H9 (cell line): ENCODE measurements around the gene GSG1L. TPM values are rescaled to one million over a fixed set of nuclear protein-coding genes. Genes with fewer than 3 reads are reported as not detected.

Experiments used
- DNase-seq: peaks from one replicate; pipeline ENCODE4 v3.0.0-alpha.2; 2017
- H2AFZ ChIP-seq: one replicate; pipeline ENCODE4 v1.6.1; 2013; ENCODE audit warnings: mild to moderate bottlenecking, low read length, control low read depth, moderate library complexity
- H2AK5ac ChIP-seq: 2 replicates; pipeline ENCODE4 v1.6.1; 2013; ENCODE audit warnings: low read length, control low read depth, mixed read lengths; ENCODE audit not compliant: insufficient read length
- H2BK120ac ChIP-seq: one replicate; pipeline ENCODE4 v1.6.1; 2013; ENCODE audit warnings: low read depth, mild to moderate bottlenecking, low read length, control low read depth, inconsistent platforms; ENCODE audit not compliant: poor library complexity, severe bottlenecking
- H2BK12ac ChIP-seq: 2 replicates; pipeline ENCODE4 v1.6.1; 2013; ENCODE audit warnings: low read length, control low read depth, mixed read lengths, low read depth; ENCODE audit not compliant: insufficient read length
- H2BK15ac ChIP-seq: 2 replicates; pipeline ENCODE4 v1.6.1; 2013; ENCODE audit warnings: low read depth, low read length, control low read depth
- H2BK20ac ChIP-seq: one replicate; pipeline ENCODE4 v1.6.1; 2013; ENCODE audit warnings: low read depth, mild to moderate bottlenecking, low read length, control low read depth, inconsistent platforms; ENCODE audit not compliant: poor library complexity, severe bottlenecking
- H2BK5ac ChIP-seq: 2 replicates; pipeline ENCODE4 v1.6.1; 2013; ENCODE audit warnings: low read length, control low read depth, mixed read lengths; ENCODE audit not compliant: insufficient read length
- H3K14ac ChIP-seq: 2 replicates; pipeline ENCODE4 v1.6.1; 2013; ENCODE audit warnings: low read length, control low read depth; ENCODE audit not compliant: insufficient read depth
- H3K18ac ChIP-seq: 2 replicates; pipeline ENCODE4 v1.6.1; 2013; ENCODE audit warnings: low read depth, mild to moderate bottlenecking, mixed read lengths, low read length, control low read depth; ENCODE audit not compliant: insufficient read length
- H3K23ac ChIP-seq: 2 replicates; pipeline ENCODE4 v1.6.1; 2013; ENCODE audit warnings: low read length, control low read depth, mixed read lengths, low read depth; ENCODE audit not compliant: insufficient read length
- H3K23me2 ChIP-seq: 2 replicates; pipeline ENCODE4 v1.6.1; 2013; ENCODE audit warnings: low read depth, mild to moderate bottlenecking, mixed read lengths, low read length, control low read depth; ENCODE audit not compliant: insufficient read length, poor library complexity, severe bottlenecking
- H3K27ac ChIP-seq: 2 replicates; pipeline ENCODE4 v1.5.1; 2013; ENCODE audit warnings: low read length, control low read depth, mixed read lengths, low read depth; ENCODE audit not compliant: insufficient read length
- H3K27me3 ChIP-seq: 2 replicates; pipeline ENCODE4 v1.6.1; 2013; ENCODE audit warnings: low read length, control low read depth, inconsistent platforms; ENCODE audit not compliant: insufficient read depth
- H3K4ac ChIP-seq: 2 replicates; pipeline ENCODE4 v1.6.1; 2013; ENCODE audit warnings: low read depth, mild to moderate bottlenecking, control low read depth, inconsistent platforms, low read length, moderate library complexity
- H3K4me1 ChIP-seq: 2 replicates; pipeline ENCODE4 v1.6.1; 2013; ENCODE audit warnings: low read length, control low read depth, inconsistent platforms; ENCODE audit not compliant: insufficient read depth
- H3K4me2 ChIP-seq: 2 replicates; pipeline ENCODE4 v1.6.1; 2013; ENCODE audit warnings: low read length, control low read depth, mixed read lengths; ENCODE audit not compliant: insufficient read length, insufficient read depth
- H3K56ac ChIP-seq: 2 replicates; pipeline ENCODE4 v1.6.1; 2013; ENCODE audit warnings: low read depth, mild to moderate bottlenecking, mixed read lengths, low read length, control low read depth; ENCODE audit not compliant: insufficient read length
- H3K79me1 ChIP-seq: 2 replicates; pipeline ENCODE4 v1.6.1; 2013; ENCODE audit warnings: low read depth, mild to moderate bottlenecking, moderate library complexity, low read length, control low read depth, inconsistent platforms; ENCODE audit not compliant: insufficient read depth, poor library complexity, severe bottlenecking
- H3K79me2 ChIP-seq: 2 replicates; pipeline ENCODE4 v1.6.1; 2013; ENCODE audit warnings: low read length, control low read depth, inconsistent platforms; ENCODE audit not compliant: insufficient read depth
- H3K9ac ChIP-seq: 2 replicates; pipeline ENCODE4 v1.6.1; 2013; ENCODE audit warnings: low read length, control low read depth, mixed read lengths; ENCODE audit not compliant: insufficient read length; ENCODE audit errors: extremely low read depth
- H3K9me3 ChIP-seq: one replicate; pipeline ENCODE4 v1.6.1; 2013; ENCODE audit warnings: low read depth, low read length, inconsistent platforms; ENCODE audit not compliant: control insufficient read depth
- H3T11ph ChIP-seq: one replicate; pipeline ENCODE4 v1.6.1; 2013; ENCODE audit warnings: mild to moderate bottlenecking, low read length, control low read depth, inconsistent platforms
- H4K20me1 ChIP-seq: one replicate; pipeline ENCODE4 v1.6.1; 2013; ENCODE audit not compliant: control insufficient read depth, insufficient read length, insufficient read depth
- H4K5ac ChIP-seq: 2 replicates; pipeline ENCODE4 v1.6.1; 2013; ENCODE audit warnings: low read depth, mild to moderate bottlenecking, mixed read lengths, low read length, control low read depth; ENCODE audit not compliant: insufficient read length
- H4K8ac ChIP-seq: replicated peaks from 2 replicates; pipeline ENCODE4 v1.6.1; 2013; ENCODE audit warnings: low read length, control low read depth, mixed read lengths, low read depth; ENCODE audit not compliant: insufficient read length
- H4K91ac ChIP-seq: 2 replicates; pipeline ENCODE4 v1.6.1; 2013; ENCODE audit warnings: low read depth, mild to moderate bottlenecking, moderate library complexity, mixed read lengths, low read length, control low read depth; ENCODE audit not compliant: insufficient read length
- H3K27ac Mint-ChIP-seq, 3 experiments: 2 replicates in 2 of 3; 3 replicates in 1 of 3; pipeline ENCODE4 v1.8.0; 2020 to 2021; ENCODE audit warnings: mixed read lengths in 3 of 3, mild to moderate bottlenecking in 1 of 3, moderate library complexity in 1 of 3
- H3K27me3 Mint-ChIP-seq: 2 replicates; pipeline ENCODE4 v1.8.0; 2021; ENCODE audit warnings: low read depth, mild to moderate bottlenecking, moderate library complexity, mixed read lengths
- H3K36me3 Mint-ChIP-seq, 3 experiments: 2 replicates in 2 of 3; 3 replicates in 1 of 3; pipeline ENCODE4 v1.8.0; 2020 to 2021; ENCODE audit warnings: low read depth in 3 of 3, mixed read lengths in 3 of 3; ENCODE audit not compliant: insufficient read depth in 1 of 3
- H3K4me1 Mint-ChIP-seq, 2 experiments: 2 replicates each; pipeline ENCODE4 v1.8.0; 2020; ENCODE audit warnings: mixed read lengths in 2 of 2
- H3K4me3 Mint-ChIP-seq, 2 experiments: 2 replicates in 1 of 2; 3 replicates in 1 of 2; pipeline ENCODE4 v1.8.0; 2020 to 2021; ENCODE audit warnings: mild to moderate bottlenecking in 2 of 2, mixed read lengths in 2 of 2, moderate library complexity in 1 of 2
- H3K9me3 Mint-ChIP-seq, 2 experiments: 2 replicates in 1 of 2; 3 replicates in 1 of 2; pipeline ENCODE4 v1.8.0; 2020; ENCODE audit warnings: mild to moderate bottlenecking in 2 of 2, mixed read lengths in 2 of 2, moderate library complexity in 1 of 2
- CTCF ChIP-seq: fragments of 200-600 bp; sonication (generic); conservative IDR thresholded peaks from 3 replicates; pipeline ENCODE4 v1.8.0; 2021; ENCODE audit warnings: antibody characterized with exemption, mild to moderate bottlenecking
- WGBS: extraction: QIAGEN DNeasy Blood & Tissue Kit; methylation state at CpG from one replicate; pipeline ENCODE4 v1.1.7; 2013; ENCODE audit warnings: missing lambda C conversion rate, low lambda C conversion rate, mixed read lengths; ENCODE audit not compliant: insufficient read length; ENCODE audit errors: extremely low coverage; 5-methylcytosine and 5-hydroxymethylcytosine counted together
- total RNA-seq: library from RNA; stranded (reverse); gene quantifications from 2 replicates; pipeline ENCODE4 v1.2.1, GENCODE V29; 2021

The GSG1L gene
- total RNA-seq, 1 experiment from 2014 or later = 0.35 TPM

- no peak overlapping the region for H2AFZ ChIP-seq
- no peaks in the 10 kb centered on the region for H3K79me2 ChIP-seq
- TF ChIP-seq CTCF = no peak
- no peak overlapping the region for H3K14ac ChIP-seq
- H3T11ph ChIP-seq = no peak overlapping the region
- peaks cover 8 to 9% of the 10 kb centered on the region in 2 experiments for H3K4me1 Mint-ChIP-seq
- no peak for DNase-seq
- no CpG with 5 or more reads among the region's 9 CpGs for WGBS
- H4K91ac ChIP-seq = no peak overlapping the region
- no peaks in the 10 kb centered on the region for H4K20me1 ChIP-seq
- H3K27ac ChIP-seq = no peak overlapping the region
- H3K23me2 ChIP-seq = no peaks in the 10 kb centered on the region
- H3K9me3 Mint-ChIP-seq = peaks cover 0 to 3% of the 10 kb centered on the region in 2 experiments; a peak in 1 of 5 replicates
- no peak overlapping the region for H2BK20ac ChIP-seq
- H4K8ac ChIP-seq = no peak overlapping the region
- no peaks in the 10 kb centered on the region for H3K9me3 ChIP-seq
- H2AK5ac ChIP-seq = no peak overlapping the region
- H3K27me3 Mint-ChIP-seq = peaks cover 10% of the 10 kb centered on the region
- no peak overlapping the region for H3K9ac ChIP-seq
- H2BK120ac ChIP-seq = no peak overlapping the region
- H3K27me3 ChIP-seq = no peaks in the 10 kb centered on the region
- no peaks in the 10 kb centered on the region for H3K36me3 Mint-ChIP-seq
- H3K4me2 ChIP-seq = no peak overlapping the region
- no peak overlapping the region for H4K5ac ChIP-seq
- no peak overlapping the region for H3K27ac Mint-ChIP-seq
- no peak overlapping the region for H2BK12ac ChIP-seq
- H3K4ac ChIP-seq = no peak overlapping the region
- no peaks in the 10 kb centered on the region for H3K79me1 ChIP-seq
- H3K4me3 Mint-ChIP-seq = no peak overlapping the region
- no peak overlapping the region for H2BK5ac ChIP-seq
- no peak overlapping the region; the same call in 1 of the 2 replicates for H2BK15ac ChIP-seq
- H3K56ac ChIP-seq = no peak overlapping the region
- no peak overlapping the region for H3K18ac ChIP-seq
- H3K23ac ChIP-seq = no peak overlapping the region
- H3K4me1 ChIP-seq = no peaks in the 10 kb centered on the region
Observed at GRCh38 chr16:28010671-28011070, 52.8 kb downstream of the GSG1L start.
